NCI-H1694 treated with DMSO at 0.1 percent for 48 hours (cell line): Measurements from ENCODE around the gene WASHC3.
"Not testable (repeated sequence)": the region's sequence is repeated elsewhere in the genome, so short reads cannot be mapped to it uniquely, and the experiment has no call there.

Experiments used
- DNase-seq: peaks from one replicate; lab custom pipeline; 2025; lab: John Stamatoyannopoulos, UW

The WASHC3 gene

GRCh38 chr12:102050660-102051430 is 10.9 kb downstream of the WASHC3 start:
- DNase-seq: no peak

GRCh38 chr12:102043928-102044327 is 17.9 kb downstream of the WASHC3 start:
- DNase-seq: no peak

- DNase-seq: no peak
Measured at GRCh38 chr12:102033991-102034745, 27.6 kb downstream of the WASHC3 start.

- DNase-seq: no peak
Measured at GRCh38 chr12:102031852-102032251, 29.9 kb downstream of the WASHC3 start.

- DNase-seq: no peak
Measured at GRCh38 chr12:102029141-102029540, 32.6 kb downstream of the WASHC3 start.

GRCh38 chr12:102026728-102027127 is 35.1 kb downstream of the WASHC3 start:
- no peak for DNase-seq

- no peak for DNase-seq
Measured at GRCh38 chr12:102024765-102025164, 37.0 kb downstream of the WASHC3 start.

- no peak for DNase-seq
Measured at GRCh38 chr12:102023343-102023930, 38.4 kb downstream of the WASHC3 start.

- DNase-seq: no peak
Measured at GRCh38 chr12:102022286-102022685, 39.5 kb downstream of the WASHC3 start.

GRCh38 chr12:102021540-102022246 is 40.1 kb downstream of the WASHC3 start:
- DNase-seq: no peak

- not testable (repeated sequence) for DNase-seq
Measured at GRCh38 chr12:102018607-102019006, 43.2 kb downstream of the WASHC3 start.

- no peak for DNase-seq
Measured at GRCh38 chr12:102016472-102016871, 45.3 kb downstream of the WASHC3 start.

GRCh38 chr12:102010265-102010994 is 51.4 kb downstream of the WASHC3 start:
- DNase-seq: no peak

GRCh38 chr12:102009796-102010195 is 52.0 kb downstream of the WASHC3 start:
- no peak for DNase-seq

- DNase-seq: no peak
Measured at GRCh38 chr12:102008615-102009126, 53.1 kb downstream of the WASHC3 start.

GRCh38 chr12:102005256-102005655 is 56.5 kb downstream of the WASHC3 start:
- DNase-seq: no peak

GRCh38 chr12:101997102-101997501 is 64.7 kb downstream of the WASHC3 start:
- DNase-seq: no peak

GRCh38 chr12:101995684-101996083 is 66.1 kb downstream of the WASHC3 start:
- no peak for DNase-seq

GRCh38 chr12:101992091-101992490 is 69.7 kb downstream of the WASHC3 start:
- no peak for DNase-seq

- DNase-seq: no peak
Measured at GRCh38 chr12:101982307-101982706, 79.5 kb downstream of the WASHC3 start.

- no peak for DNase-seq
Measured at GRCh38 chr12:101981868-101982267, 79.9 kb downstream of the WASHC3 start.
